ENCODE results near the gene ZRANB3.
"Not testable (repeated sequence)": the region's sequence is repeated elsewhere in the genome, so short reads cannot be mapped to it uniquely, and the experiment has no call there.

Gene ZRANB3

DNA sequence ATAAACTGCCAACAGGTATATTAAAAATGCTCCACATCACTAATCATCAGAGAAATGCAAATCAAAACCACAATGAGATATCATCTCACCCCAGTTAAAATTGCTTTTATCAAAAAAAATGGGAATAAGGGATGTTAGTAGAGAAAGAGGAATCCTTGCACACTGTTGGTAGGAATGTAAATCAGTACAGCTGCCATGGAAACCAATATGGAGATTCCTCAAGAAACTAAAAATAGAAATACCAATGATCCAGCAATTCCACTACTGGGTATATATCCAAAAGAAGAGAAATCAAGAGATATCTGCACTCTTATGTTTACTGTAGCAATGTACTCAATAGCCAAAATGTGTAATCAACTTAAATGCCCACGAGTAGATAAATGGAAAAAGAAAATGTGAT is 40.6 kb downstream of the ZRANB3 start:
- no peak for DNase-seq (ENCODE audit: low spot score)

GRCh38 chr2:135485441-135485840 is 45.6 kb downstream of the ZRANB3 start:
- DNase-seq (ENCODE audit: low spot score) = no peak

- no peak for DNase-seq (ENCODE audit: low spot score)
Measured at GRCh38 chr2:135475128-135475527, 55.9 kb downstream of the ZRANB3 start.

- peak; percentile 40 for DNase-seq (ENCODE audit: low spot score)
Measured at GRCh38 chr2:135473567-135473966, 57.5 kb downstream of the ZRANB3 start.

- DNase-seq (ENCODE audit: low spot score) = no peak
Measured at GRCh38 chr2:135471106-135471505, 59.9 kb downstream of the ZRANB3 start.

DNA sequence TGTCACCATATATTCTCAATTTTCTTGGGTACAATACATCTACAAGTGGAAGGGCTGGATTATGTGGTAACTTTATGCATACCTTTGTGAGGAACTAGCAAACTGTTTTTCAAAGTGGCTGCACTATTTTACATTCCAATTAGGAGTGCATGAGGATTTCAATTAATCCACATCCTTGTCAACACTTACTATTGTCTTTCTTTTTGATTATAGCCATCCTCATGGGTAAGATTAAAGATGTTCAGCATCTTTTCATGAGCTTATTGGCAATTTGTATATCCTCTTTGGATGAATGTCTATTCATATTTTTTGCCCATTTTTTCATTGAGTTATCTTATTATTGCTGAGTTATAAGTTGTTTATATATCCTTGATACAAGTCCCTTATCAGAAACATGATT is 73.7 kb downstream of the ZRANB3 start:
- no peak for DNase-seq (ENCODE audit: low spot score)

DNA sequence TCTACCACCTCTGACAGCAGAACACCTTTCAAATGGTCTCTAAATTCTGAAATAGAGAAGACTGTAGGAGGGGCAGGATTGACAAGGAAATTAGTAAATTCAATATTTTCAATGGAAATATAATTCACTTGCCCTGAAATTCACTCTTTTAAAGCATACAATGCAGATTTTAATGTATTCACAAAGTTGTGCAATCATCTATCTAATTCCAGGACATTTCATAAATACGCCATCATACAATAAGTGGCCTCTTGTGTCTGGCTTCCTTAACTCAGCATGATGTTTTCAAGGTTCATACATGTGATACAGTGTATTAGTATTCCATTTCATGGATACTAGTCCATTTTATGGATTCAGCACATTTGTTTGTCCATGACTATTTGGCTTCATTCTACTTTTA is 74.2 kb downstream of the ZRANB3 start:
- no peak for DNase-seq (ENCODE audit: low spot score)

DNA sequence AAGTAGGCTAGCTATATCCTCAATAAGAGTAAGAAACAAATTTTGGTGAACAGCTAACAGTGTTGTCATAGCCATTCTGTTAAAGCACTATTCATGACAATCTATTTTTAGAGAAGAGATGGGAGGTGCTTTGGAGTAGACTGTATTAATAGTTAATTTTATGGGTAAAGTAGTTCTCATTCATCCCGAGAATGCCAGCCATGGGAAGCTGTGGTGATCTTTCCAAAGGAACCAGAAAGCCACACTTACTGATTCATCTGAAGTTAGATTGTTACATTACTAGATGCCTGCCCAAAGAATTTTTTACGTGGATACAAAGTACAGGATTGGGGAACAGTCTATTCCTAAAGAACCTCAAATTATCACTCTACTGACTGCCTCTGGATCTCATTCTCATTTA is 74.6 kb downstream of the ZRANB3 start:
- DNase-seq (ENCODE audit: low spot score) = no peak

GRCh38 chr2:135454608-135455007 is 76.4 kb downstream of the ZRANB3 start:
- DNase-seq (ENCODE audit: low spot score) = no peak

GRCh38 chr2:135453027-135453426 is 78.0 kb downstream of the ZRANB3 start:
- DNase-seq (ENCODE audit: low spot score) = not testable (repeated sequence)

- no peak for DNase-seq (ENCODE audit: low spot score)
Measured at GRCh38 chr2:135451966-135452365, 79.1 kb downstream of the ZRANB3 start.

DNA sequence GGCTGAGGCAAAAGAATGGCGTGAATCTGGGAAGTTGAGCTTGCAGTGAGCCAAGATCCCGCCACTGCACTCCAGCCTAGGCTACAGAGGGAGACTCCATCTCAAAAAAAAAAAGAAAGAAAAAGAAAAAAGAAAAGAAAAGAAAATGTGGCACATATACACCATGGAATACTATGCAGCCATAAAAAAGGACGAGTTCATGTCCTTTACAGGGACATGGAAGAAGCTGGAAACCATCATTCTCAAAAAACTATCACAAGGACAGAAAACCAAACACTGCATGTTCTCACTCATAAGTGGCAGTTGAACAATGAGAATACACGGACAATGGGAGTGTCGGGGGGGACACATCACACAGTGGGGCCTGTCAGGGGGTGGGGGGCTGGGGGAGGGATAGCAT is 88.0 kb downstream of the ZRANB3 start:
- DNase-seq (ENCODE audit: low spot score) = not testable (repeated sequence)

DNA sequence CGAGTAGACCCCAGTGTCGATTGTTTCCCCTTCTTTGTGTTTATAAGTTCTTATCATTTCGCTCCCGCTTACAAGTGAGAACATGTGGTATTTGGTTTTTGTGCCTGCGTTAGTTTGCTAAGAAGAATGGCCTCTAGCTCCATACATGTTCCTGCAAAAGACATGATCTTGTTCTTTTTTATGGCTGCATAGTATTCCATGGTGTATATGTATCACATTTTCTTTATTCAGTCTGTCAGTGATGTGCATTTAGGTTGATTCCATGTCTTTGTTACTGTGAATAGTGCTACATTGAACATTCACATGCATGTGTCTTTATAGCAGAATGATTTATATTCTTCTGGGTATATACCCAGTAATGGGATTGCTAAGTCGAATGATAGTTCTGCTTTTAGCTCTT is 95.9 kb downstream of the ZRANB3 start:
- DNase-seq (ENCODE audit: low spot score) = not testable (repeated sequence)

GRCh38 chr2:135424849-135425248 is 106.2 kb downstream of the ZRANB3 start:
- no peak for DNase-seq (ENCODE audit: low spot score)

GRCh38 chr2:135422898-135423297 is 108.1 kb downstream of the ZRANB3 start:
- no peak for DNase-seq (ENCODE audit: low spot score)

DNA sequence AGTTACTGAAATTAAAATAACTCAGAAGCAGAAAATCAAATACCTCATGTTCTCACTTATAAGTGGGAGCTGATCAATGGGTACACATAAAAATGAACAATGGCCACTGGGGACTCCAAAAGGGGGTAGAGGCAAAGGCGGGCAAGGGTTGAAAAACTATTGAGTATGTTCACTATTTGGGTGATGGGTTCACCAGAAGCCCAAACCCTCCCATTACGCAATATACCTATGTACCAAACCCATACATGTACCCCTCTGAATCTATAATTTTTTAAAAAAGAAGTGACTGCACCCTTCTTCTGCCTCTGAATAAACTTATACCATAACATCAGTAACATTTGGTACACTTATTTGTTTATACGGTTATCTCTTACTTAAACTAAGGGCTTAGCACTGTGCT is 119.4 kb downstream of the ZRANB3 start:
- DNase-seq (ENCODE audit: low spot score) = no peak

GRCh38 chr2:135409436-135409835 is 121.6 kb downstream of the ZRANB3 start:
- no peak for DNase-seq (ENCODE audit: low spot score)

GRCh38 chr2:135396259-135396658 is 134.8 kb downstream of the ZRANB3 start:
- not testable (repeated sequence) for DNase-seq (ENCODE audit: low spot score)

DNA sequence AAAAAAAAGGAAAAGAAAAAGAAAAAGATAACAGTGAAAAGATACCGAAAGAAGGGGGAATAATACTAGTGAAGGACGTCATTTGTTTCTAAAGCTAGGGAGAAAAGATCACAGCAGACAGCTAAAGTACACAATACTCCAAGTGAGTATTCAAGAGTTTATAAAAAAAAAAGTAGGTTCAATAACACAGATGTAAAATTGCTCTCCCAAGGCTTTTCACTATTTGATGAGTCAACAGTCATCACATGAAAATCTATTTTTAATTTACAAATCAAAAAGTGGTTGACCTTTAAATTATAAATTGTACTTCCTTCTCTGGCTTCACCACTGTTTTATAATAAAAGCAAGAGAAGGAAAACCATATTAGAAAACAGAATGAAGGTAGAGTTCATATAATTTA is 144.0 kb downstream of the ZRANB3 start:
- no peak for DNase-seq (ENCODE audit: low spot score)

DNA sequence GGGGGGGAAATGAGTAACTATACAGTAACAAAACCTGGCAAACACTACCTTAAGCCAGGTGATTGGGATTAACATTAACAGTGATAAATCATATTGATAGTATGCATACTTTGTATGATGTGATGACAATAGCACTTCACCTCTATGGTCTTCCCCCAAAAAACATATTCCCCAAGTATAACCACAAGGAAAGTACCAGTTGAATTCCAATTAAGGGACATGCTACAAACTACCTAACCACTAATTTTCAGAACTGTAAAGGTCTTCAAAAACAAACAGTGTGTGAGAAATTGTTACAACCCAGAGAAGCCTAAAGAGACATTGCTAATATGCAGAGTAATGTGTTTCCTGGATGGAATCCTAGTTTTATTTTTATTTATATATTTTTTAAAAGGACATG is 152.4 kb downstream of the ZRANB3 start:
- no peak for DNase-seq (ENCODE audit: low spot score)

GRCh38 chr2:135373702-135374101 is 157.3 kb downstream of the ZRANB3 start:
- DNase-seq (ENCODE audit: low spot score) = no peak

DNA sequence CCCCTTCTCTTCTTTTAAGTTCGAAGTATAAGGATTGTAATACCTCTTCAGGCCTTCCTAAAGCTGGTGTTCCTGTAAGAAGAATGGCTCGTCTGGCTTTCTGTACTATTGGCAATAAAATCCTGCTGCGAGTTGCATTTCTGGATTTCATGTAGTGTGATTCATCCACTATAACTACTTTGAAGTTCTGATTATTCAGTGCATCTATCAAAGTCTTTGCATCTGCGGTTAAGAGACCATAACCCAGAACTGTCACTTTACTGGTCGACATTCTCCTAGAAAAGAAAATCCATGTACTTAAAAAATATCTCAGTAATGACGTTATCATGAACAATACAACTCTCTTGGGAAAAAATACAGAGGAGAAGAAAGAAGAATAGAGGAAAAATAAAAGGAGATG is 181.1 kb downstream of the ZRANB3 start:
- no peak for DNase-seq (ENCODE audit: low spot score)

DNA sequence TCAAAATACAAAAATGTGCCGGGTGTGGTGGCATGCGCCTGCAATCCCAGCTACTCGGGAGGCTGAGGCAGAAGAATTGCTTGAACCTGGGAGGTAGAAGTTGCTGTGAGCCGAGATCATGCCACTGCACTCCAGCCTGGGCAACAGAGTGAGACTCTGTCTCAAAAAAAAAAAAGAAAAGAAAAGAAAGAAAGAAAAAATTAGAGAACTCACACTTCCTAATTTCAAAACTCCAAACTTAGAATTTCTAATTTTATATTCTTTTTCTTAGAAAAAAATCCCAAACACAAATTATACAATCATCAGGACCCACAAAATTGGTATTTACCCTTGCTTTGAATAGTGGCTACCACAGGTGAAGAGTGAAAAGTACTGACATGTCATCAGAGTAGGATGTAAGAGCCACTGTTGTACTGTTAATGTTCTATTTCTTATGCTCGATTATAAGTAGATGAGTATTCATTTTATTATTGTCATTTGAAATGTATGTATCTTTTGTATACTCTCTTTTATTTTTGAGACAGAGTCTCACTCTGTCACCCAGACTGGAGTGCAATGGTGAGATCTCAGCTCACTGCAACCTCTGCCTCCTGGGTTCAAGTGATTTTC is 182.8 kb downstream of the ZRANB3 start:
- DNase-seq (ENCODE audit: low spot score) = not testable (repeated sequence)

DNA sequence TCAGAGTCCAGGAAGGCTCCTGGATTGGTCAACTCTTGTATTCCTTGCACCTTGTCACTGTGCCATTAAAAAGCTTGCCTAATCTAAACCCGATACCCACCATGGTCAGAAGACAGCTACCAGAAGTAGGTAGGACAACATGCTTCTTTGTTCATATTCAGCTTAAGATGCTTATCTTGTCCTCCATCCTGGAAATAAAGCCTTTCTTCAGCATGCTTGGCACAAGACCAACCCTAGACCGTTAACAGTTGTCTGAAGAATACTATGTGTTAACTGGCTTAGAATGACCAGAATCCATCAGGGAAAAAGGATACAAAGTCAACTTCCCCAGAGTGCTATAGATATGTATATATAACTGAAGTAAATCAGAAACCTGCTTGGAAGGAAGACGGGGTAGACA is 193.9 kb downstream of the ZRANB3 start:
- DNase-seq (ENCODE audit: low spot score) = no peak

- no peak for DNase-seq (ENCODE audit: low spot score)
Measured at GRCh38 chr2:135335256-135335655, 195.8 kb downstream of the ZRANB3 start.

All from kidney capillary endothelial cell (primary cell).